CMK (cell line): ENCODE results near the gene NPAS1.
"Not testable (repeated sequence)": the region's sequence is repeated elsewhere in the genome, so short reads cannot be mapped to it uniquely, and the experiment has no call there.

Source experiments
- DNase-seq: peaks from one replicate; pipeline ENCODE4 v3.0.0-alpha.2; 2010; ENCODE audit warnings: low read depth

The NPAS1 gene

DNA sequence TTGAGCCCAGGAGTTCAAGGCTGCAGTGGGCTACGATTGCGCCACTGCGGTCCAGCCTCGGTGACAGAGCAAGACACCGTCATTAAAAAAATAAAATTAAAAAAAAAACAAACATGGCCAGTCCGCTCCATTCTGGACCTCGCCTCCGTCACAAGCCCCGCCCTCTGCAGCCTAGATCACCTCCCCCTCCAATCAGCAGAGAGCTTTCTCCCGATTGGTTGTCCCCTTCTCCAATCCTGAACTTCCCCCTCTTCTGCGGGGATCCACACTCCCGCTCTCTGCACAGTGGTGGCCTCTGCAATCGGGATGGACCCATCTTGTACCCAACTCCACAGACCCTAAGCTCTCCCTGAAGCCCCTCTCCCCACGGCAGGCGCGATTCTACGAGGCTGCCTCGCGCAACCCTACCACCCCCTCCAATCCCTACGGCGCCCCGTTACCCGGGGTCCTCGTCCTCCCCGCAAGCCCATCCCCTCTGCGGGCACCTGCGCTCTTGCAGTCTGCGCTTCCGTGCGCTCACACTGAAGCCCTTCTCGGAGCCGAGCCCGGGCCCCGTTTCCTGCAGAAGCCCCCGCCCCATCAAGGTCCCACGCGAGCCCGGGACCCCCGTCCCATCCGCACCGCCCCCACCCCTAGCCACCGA, 28.2 kb downstream of the NPAS1 start:
- DNase-seq = peak; percentile 89

DNA sequence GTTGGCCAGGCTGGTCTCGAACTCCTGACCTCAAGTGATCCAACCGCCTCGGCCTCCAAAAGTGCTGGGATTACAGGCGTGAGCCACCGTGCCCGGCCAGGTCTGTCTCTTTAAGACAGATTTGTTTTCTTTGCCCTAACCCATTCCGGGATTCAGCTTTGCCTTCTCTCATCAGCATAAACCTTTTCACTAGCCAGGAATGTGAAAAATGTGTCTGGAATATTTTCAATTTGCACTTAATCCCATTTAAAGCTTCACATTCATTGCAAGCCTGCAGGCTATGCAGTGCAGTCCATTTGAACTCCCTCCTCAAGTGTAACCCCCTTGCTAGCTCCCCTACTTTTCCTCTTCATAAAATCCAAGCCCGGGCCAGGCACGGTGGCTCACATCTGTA, 29.7 kb downstream of the NPAS1 start:
- DNase-seq = no peak

DNA sequence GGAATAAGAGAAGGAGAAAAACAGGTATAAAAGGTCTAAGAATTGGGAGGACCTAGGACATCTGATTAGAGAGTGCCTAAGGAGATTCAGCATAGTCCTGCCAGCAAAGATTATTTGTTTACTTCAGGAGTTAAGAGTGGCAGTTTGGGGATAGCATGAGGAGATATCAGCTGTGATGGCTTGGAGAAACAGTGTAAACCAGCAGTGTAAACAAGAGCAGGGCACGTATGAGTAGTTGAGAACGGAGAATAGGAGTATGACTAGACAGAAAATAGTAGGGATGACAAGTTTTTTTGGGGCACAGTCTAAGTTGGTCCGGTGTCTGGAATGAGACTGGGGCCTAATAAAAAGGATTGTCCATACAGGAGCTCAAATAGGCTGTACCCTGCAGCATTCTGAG, 30.9 kb downstream of the NPAS1 start:
- not testable (repeated sequence) for DNase-seq

DNA sequence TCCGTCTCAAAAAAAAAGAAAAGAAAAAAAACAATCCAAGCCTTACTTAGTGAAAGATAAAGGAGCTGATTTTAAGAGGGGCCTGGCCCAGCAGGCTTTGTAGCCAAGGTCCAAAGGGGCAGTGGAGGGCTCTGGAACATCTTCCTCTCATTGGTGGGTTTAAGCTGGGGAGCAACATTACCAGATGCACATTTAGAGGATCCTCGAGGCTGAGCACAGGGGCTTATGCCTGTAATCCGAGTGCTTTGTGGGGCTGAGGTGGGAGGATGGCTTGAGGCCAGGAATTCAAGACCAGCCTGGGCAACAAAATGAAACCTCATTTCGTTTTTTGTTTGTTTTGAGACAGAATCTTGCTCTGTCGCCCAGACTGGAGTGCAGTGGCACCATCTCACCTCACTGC, 36.8 kb downstream of the NPAS1 start:
- DNase-seq = no peak

DNA sequence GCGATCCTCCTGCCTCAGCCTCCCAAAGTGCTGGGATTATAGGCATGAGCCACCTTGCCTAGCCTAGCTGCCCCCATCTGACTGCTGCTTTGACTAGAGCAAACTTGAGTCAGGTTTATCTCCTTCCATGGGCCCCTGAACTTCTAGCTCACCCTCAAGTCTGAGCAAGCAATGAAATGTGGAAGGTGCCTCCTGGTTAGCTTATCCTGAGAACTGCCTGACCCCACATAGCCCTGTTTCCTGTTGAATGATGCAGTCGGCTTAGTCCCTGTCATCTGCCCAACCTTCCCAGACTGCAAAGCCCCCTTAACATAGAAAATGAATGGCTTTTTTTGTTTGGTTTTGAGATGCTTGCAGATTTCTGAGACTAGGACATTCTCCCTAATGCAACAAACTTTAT, 37.7 kb downstream of the NPAS1 start:
- no peak for DNase-seq

DNA sequence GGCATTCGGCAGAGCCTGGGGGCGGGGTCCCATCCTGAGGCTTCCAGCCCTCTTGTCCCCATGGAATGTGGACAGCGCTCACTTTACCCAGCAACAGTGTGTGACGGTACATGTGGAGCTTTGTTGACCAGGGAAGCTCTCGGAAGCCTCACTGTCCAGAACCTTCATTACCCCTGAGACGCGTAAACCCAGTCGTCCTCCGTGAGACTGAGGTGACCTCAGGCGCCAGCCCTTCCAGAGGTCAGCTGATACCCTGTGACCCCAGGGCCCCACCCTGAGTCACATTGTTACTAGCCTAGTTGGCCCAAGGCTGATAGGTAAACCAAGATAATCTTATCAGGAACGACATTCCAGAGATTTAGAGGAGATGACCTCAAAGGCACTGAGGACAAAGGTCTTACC, 39.0 kb downstream of the NPAS1 start:
- DNase-seq = no peak

DNA sequence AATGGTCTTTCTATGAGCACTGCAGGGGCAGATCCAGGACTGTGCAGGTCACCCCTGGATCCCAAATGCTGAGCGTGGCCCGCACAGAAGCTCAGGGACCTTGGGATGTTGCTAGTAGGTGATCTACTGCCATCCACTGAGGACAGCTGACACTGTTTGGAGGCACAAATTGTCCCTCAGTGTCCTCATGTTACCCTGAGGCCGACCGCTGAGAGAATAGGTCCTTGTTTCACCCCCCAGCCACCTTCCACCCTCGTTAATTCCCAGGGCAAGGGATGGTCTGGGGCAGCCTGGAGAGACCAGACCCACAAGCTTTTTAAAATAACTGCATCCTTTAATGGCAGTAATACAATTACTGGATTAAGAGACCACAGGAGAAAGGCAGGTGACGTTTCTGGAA, 44.2 kb downstream of the NPAS1 start:
- no peak for DNase-seq

DNA sequence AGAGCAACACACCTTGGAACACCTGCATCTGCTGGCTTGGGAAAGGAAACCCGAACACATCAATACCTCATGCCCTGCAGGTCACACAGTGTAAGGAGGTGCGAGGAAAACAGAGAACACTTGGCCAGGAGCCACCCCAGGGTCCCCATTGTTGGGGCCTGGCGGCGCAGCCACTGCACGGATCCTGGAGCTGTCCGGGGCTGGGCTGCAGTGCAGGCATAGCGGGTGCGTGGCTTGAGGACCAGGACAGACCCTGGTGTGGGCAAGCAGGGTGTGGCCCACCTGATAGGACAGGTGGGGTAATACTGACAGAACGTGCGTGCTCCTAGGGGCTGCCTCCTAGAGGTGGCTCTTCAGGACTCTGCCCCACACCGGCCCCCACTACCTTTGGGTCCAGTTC, 45.6 kb downstream of the NPAS1 start:
- DNase-seq = no peak

DNA sequence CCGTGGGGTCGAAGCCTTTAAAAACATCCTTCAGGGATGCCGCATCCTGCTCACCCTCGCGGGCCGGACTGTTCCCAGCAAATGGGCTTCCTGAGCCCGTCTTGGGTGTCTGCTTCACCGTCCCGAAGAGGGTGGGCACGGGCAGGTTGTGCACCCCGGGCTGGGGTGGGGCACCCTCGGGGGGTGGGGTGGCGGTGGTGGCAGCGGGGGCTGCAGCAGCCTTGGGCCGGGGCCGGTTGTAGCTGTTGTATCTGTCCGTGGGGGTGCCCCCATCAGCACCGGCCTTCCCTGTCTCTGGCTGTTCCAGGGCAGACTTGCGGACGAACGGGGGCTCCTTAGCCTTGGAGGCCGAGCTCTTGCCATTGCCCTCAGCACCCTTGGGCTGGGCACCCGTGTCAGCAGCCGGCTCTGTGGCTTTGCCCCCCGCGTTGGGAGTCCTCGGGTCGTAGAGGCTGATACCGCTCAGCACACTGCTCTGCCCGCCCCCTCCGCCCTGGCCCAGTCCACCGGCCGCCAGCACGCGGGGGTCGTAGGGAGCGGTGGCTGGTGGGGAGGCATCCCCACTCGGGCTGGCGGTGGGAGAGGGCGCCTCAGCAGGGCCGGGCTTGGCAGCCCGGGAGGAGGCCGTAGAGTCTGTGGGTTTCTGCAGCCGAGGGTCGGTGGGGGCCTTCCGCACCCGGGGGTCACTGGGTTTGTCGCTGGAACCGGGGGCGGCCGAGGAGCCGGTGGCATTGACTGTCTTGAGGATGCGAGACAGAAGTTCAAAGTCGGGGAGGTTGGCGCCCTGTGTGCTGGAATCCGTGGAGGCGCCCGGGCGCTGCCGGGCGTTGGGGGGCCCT, 47.0 kb downstream of the NPAS1 start:
- DNase-seq = no peak

DNA sequence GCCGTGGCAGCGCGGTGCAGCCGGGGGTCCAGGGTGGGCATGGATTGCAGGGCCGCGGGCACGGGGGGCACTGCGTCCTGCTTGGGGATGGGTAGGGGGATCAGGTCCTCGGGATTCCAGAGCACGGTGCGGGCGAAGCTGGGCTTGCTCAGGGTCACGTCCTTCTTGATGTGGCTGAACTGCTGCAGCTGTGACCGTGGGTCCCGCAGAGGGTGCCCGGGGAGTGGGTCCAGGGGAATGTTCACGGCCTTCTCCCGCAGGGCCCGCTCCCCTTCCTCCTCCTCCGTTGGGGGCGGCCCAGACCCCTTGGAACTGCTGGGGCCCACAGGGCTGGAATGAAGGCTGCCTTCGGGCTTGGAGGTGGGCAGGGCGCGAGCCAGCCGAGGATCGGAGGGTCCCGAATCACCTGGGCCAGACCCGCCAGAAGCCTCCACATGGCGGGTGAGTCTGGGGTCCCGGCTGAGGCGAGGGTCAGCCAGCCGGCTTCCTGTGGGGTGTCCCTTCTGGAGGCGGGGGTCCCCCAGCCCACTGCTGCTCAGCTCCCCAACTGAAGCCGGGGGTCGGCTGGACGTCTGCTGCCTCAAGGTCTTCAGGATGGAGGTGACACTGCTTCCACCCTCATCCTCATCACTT, 47.7 kb downstream of the NPAS1 start:
- DNase-seq = no peak

DNA sequence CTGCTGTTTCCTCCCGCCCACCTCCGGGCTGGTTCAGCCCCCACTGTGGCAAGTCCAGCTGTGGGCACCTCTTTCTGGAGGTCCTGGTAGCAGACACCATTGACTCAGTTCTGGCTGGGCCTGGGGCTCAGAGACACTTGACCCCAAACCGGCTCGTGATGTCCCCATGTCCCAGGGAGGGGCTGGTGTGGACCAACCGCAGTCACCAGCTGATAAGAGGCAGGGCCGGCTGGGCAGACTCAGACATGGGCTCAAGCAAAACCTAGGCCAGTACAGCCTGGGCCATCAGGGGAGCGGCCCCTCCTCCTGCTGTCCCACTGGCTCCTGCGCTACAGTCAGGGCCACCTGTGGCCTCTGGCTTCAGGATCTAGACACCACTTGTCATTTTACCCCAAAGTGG, 48.6 kb downstream of the NPAS1 start:
- no peak for DNase-seq

DNA sequence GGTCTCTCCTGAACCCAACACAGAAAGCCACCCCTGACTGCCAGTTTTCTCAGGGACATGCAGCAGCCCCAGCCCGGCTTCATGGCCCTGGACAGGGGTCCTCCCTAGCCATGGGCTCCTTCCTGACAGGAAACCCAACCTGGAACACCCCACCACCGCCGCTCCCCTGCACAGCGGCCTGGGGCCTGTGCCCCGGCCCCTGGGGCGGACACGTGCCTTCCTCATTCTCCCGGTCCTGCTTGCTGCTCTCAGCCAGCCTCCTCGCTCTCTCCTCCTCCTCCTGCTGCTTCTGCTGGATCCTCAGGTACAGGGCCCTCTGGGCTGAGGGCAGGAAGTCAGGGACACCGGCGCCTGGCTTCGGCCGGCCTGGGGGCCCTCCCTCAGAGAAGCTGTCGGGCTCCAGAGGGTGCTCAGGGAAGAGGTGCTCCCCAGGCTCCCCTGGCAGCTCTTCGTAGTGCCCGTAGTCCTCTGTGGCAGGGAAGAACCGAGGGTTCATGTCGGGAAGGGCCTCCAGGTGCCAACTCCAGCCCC, 49.3 kb downstream of the NPAS1 start:
- no peak for DNase-seq

DNA sequence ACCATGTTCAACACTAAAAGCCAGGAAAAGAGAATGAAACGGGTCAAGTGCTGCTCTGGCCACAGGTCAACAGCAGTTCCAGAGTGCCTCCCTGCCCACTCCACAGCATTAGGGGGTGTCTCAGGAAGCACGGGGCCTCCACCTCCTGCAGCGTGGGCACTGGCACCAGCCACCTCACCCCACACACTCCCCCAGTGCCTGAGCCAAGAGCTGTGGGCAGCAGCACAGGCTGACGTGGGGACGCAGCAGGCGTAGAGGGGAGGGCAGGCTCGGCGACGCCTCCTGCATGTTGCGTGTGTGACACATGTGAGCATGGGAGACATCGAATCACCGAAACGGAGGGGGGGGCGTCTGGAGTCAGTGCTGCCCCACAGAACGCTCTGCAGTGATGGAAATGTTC, 50.2 kb downstream of the NPAS1 start:
- no peak for DNase-seq

DNA sequence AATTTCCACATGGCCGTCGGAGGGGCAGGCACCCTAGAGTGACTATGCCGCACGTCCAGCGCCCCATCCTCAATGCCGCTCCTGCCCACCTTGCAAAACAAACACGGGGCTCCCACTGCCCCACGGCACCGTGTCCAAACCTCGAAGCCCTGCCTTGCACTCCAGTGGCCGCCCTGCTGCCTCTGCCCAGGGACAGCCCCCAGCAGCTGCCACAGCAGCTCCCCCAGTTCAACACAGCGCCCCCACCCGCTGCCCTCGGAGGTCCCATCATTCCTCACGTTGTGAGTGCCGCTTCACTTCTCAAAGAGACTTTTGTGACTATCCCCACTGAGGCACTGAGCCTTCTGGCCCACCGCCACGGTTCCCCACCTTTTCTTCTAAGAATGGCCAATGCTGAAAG, 51.1 kb downstream of the NPAS1 start:
- no peak for DNase-seq

DNA sequence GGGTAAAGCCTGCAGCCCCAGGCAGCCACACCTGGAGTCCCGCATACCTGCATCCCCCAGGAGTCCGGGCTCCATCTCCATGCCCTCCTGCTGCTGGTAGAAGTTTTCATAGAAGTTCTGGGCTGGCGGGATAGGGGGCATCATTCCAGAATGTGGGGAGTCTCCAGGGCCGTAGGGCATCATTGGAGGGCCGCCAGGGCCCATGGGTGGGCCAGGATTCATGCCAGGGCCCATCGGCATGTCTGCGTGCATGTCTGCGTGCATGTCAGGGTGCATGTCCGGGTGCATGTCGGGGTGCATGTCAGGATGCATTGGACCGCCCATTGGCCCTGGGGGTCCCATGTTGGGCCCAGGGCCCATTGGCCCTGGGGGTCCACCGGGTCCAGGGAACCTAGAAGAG, 52.1 kb downstream of the NPAS1 start:
- DNase-seq = no peak

DNA sequence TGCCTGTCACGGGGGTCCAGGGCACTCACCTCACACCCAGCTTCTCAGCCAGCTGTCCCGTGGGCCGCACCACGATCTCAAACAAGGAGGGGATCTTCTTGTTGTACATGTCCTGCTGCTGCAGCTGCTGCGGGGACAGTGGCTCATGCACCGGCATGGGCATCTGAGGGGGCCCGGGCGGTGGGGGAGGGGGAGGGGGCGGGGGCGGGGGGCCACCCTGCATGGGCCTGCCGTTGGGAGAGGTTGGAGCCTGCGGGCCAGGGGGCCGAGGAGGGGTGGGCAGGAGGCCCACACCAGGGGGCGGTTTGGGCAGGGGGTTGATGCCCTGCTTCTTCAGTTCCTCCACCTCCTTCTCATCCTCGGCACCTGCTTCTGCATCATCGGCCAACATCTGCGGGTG, 52.7 kb downstream of the NPAS1 start:
- DNase-seq = no peak

DNA sequence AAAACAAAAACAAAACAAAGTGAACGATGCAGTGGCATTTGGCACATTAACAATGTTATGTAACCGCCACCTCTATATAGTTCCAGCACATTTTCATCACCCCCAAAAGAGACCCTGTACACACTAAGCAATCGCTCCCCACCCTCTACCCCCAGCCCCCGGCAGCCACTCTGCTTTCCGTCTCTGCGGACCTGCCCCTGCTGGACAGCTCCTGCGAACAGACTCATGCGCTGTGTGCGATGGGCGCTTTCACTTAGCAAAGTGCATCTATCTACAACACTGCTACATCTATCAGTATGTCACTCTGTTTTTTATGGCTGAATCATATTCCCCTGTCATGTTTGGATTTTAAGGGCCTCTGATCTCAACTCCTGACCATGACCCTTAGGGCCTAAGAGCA, 53.9 kb downstream of the NPAS1 start:
- DNase-seq = no peak

DNA sequence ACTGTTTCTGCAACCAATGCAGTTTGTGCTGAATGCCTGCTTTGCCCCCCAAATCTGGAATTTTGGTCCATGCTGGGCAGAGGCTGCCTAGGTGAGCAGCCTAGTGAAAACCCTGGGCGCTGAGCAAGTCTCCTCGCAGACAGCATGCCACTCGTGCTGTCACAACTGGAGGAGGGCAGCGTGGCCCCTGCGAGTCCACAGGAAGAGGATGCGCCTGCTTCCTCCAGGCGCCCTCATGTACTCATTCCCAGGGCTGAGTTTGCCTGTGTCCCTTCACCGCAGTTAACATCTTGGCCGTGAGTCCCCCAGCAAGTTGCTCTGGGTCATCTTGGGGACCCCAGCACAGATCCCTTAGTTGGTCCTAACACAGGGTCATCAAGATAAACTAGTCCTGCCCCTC, 55.0 kb downstream of the NPAS1 start:
- DNase-seq = no peak

DNA sequence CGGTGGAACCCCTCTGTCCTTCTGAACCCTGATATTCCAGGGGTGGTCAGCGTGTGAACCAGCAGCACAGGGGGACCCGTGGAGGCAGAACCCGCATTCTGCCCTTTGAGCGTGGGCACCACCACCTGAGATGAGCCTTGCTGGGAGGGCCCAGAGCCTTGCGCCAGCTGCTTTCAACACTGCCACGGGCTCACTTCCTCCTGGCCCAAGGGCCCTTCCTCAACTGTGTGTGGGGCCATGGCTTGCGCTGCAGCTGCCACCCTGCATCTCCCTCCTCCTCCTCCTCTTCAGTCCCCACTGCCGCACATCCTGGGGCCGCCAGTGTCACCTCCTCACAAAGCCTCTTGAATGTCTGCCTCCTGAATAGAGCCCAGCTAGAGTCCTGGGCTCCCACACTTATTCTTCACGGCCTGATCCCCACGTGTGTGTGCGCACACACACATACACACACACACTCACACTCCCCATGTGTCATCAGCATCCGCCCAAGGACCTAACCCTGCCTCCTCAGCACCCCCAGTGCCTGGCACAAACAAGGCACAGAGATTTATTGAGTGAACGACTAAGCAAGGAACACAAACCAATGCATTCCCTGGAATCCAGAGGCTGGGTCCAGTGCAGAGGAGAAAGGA, 55.7 kb downstream of the NPAS1 start:
- no peak for DNase-seq

DNA sequence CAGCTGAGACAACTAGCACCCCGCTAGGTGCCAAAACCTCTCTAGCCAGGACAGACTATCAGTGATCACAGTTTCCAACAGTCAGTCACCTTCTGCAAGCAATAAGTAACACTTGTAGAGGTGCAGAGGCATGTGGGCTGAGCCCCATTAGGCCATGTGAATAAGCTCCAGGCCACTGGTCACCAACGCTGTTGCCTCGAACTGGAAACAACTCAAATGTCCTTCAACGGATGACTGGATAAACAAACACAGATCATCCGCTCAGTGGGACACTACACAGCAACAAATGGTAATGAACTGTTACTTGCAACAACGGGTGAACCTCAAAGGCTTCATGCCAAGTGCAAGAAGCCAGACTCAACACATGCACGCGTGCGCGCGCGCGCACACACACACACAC, 56.3 kb downstream of the NPAS1 start:
- DNase-seq = no peak

DNA sequence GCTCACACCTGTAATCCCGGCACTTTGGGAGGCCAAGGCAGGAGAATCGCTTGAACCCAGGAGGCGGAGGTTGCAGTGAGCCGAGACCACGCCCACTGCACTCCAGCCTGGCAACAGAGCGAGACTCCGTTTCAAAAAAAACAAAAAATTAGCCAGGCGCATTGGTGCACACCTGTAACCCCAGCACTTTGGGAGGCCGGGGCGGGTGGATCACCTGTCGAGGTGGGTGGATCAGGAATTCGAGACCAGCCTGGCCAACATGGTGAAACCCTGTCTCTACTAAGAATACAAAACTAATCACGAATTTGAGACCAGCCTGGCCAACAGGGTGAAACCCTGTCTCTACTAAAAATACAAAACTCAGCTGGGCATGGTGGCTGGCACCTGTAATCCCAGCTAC, 58.7 kb downstream of the NPAS1 start:
- DNase-seq = not testable (repeated sequence)

DNA sequence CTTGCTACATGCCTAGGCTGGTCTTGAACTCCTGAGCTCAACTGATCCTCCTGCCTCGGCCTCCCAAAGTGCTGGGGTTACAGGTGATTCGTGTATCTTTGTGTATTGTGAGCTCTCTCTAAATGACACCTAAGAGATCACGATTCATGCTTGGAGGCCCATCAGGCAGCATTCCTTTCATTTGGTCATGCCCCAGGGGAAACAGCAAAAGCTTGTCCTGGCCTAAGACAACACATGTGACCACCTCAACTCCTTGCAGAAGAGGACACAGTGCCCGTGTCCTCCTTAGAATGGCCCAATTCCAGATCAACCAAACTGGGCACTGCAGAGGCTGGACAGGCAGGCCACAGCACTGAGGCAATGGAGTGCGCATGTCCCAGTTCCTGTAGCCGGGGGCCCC, 61.5 kb downstream of the NPAS1 start:
- no peak for DNase-seq

DNA sequence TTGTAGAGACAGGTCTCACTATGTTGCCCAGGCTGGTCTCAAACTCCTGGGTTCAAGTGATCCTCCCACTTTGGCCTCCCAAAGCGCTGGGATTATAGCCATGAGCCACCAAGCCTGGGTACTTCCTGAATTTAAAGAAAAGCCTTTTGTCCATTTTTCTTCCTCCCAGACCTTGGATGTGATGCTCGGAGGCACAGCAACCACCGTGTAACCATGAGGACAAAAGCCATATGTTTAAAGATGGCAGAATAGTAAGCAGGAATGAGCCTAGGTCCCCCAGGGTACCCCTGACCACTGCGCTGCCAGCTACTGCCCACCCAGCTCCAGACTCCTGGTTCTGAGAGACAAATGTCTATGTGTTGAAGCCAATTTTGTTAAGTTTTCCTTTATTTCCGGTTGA, 62.9 kb downstream of the NPAS1 start:
- no peak for DNase-seq
